Measurements from ENCODE around the gene NHERF2.

GRCh38 chr16:2081201-2082084 is 54.7 kb downstream of the NHERF2 start:
- no peak for TF ChIP-seq POLR2AphosphoS5 (IDR thresholded peaks at IDR 0.05; ENCODE audit: low read depth, low read length)
- no peak for TF ChIP-seq CTCF (IDR thresholded peaks at IDR 0.05)
- no peak for TF ChIP-seq SIN3A (IDR thresholded peaks at IDR 0.05; ENCODE audit: borderline replicate concordance, insufficient read depth, low read depth, low read length)

All from Panc1 (cell line).